ENCODE results near the gene CCL27.

Gene CCL27

GRCh38 chr9:34686231-34686630 is 23.8 kb upstream of the CCL27 start:
- H3K4me3 ChIP-seq (ENCODE audit: low read length): no peak overlapping the region
- no peak overlapping the region for H3K4me2 ChIP-seq (ENCODE audit: low read length)
- no peaks in the 10 kb centered on the region for H3K9me3 ChIP-seq (ENCODE audit: insufficient read depth, low read length)
- no peak overlapping the region for H2AFZ ChIP-seq (ENCODE audit: low read depth, low read length)
- no peak overlapping the region for H3K27ac ChIP-seq (ENCODE audit: low read length)
- H4K20me1 ChIP-seq (ENCODE audit: insufficient read depth, low read length): no peaks in the 10 kb centered on the region
- no peaks in the 10 kb centered on the region for H3K27me3 ChIP-seq (ENCODE audit: low read depth, low read length)
- no peaks in the 10 kb centered on the region for H3K36me3 ChIP-seq (replicated peaks; ENCODE audit: low read depth, low read length)
- H3K4me1 ChIP-seq (ENCODE audit: low read length): peaks cover 28% of the 10 kb centered on the region
- TF ChIP-seq EZH2phosphoT487 (IDR thresholded peaks at IDR 0.05; ENCODE audit: low read depth): no peak
- TF ChIP-seq, protein P1, sequence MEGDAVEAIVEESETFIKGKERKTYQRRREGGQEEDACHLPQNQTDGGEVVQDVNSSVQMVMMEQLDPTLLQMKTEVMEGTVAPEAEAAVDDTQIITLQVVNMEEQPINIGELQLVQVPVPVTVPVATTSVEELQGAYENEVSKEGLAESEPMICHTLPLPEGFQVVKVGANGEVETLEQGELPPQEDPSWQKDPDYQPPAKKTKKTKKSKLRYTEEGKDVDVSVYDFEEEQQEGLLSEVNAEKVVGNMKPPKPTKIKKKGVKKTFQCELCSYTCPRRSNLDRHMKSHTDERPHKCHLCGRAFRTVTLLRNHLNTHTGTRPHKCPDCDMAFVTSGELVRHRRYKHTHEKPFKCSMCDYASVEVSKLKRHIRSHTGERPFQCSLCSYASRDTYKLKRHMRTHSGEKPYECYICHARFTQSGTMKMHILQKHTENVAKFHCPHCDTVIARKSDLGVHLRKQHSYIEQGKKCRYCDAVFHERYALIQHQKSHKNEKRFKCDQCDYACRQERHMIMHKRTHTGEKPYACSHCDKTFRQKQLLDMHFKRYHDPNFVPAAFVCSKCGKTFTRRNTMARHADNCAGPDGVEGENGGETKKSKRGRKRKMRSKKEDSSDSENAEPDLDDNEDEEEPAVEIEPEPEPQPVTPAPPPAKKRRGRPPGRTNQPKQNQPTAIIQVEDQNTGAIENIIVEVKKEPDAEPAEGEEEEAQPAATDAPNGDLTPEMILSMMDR (IDR thresholded peaks at IDR 0.05; ENCODE audit: low read depth, low read length): no peak
- no peaks in the 10 kb centered on the region for H3K79me2 ChIP-seq (ENCODE audit: low read length)
- no peak overlapping the region for H3K9ac ChIP-seq (ENCODE audit: low read length)

DNA sequence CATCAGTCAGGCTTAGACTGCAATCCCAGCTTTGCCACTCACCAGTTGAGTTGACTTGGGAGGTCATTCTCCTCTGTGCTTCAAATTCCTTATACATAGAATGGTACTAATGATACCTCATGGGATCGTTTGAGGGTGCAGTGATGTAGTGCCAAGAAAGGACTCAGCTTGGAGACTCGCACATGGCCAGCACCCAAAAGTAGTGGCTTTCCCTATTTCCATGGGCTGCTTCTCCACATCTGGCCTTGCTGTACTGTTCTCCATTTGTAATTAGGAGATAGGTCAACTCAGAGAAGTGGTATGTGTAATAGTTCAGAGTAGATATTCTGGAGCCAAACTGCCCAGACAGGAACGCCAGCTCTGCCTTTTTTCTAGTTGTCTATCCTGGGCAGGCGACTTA is 23.1 kb upstream of the CCL27 start:
- no peaks in the 10 kb centered on the region for H3K27me3 ChIP-seq (ENCODE audit: low read depth, low read length)
- no peak for TF ChIP-seq EZH2phosphoT487 (IDR thresholded peaks at IDR 0.05; ENCODE audit: low read depth)
- TF ChIP-seq, protein P1 (IDR thresholded peaks at IDR 0.05; ENCODE audit: low read depth, low read length): no peak
- no peak overlapping the region for H2AFZ ChIP-seq (ENCODE audit: low read depth, low read length)
- H3K9me3 ChIP-seq (ENCODE audit: insufficient read depth, low read length): no peaks in the 10 kb centered on the region
- no peak overlapping the region for H3K27ac ChIP-seq (ENCODE audit: low read length)
- H3K36me3 ChIP-seq (replicated peaks; ENCODE audit: low read depth, low read length): no peaks in the 10 kb centered on the region
- H3K79me2 ChIP-seq (ENCODE audit: low read length): no peaks in the 10 kb centered on the region
- H3K9ac ChIP-seq (ENCODE audit: low read length): no peak overlapping the region
- no peaks in the 10 kb centered on the region for H4K20me1 ChIP-seq (ENCODE audit: insufficient read depth, low read length)
- no peak overlapping the region for H3K4me2 ChIP-seq (ENCODE audit: low read length)
- H3K4me1 ChIP-seq (ENCODE audit: low read length): peaks cover 26% of the 10 kb centered on the region
- H3K4me3 ChIP-seq (ENCODE audit: low read length): no peak overlapping the region

- Histone ChIP-seq H3K27ac (ENCODE audit: low read length) (no peak overlapping the region), H3K4me1 (ENCODE audit: low read length) (peaks cover 26% of the 10 kb centered on the region), H3K79me2 (ENCODE audit: low read length) (no peaks in the 10 kb centered on the region), H3K4me2 (ENCODE audit: low read length) (no peak overlapping the region), H3K4me3 (ENCODE audit: low read length) (no peak overlapping the region), H3K9ac (ENCODE audit: low read length) (no peak overlapping the region), H4K20me1 (ENCODE audit: insufficient read depth, low read length) (no peaks in the 10 kb centered on the region), H3K36me3 (replicated peaks; ENCODE audit: low read depth, low read length) (no peaks in the 10 kb centered on the region), H2AFZ (ENCODE audit: low read depth, low read length) (no peak overlapping the region), H3K27me3 (ENCODE audit: low read depth, low read length) (no peaks in the 10 kb centered on the region), H3K9me3 (ENCODE audit: insufficient read depth, low read length) (no peaks in the 10 kb centered on the region)
- TF ChIP-seq, protein P1 (IDR thresholded peaks at IDR 0.05; ENCODE audit: low read depth, low read length): no peak
- TF ChIP-seq EZH2phosphoT487 (IDR thresholded peaks at IDR 0.05; ENCODE audit: low read depth): no peak
Observed at GRCh38 chr9:34684816-34685215, 22.4 kb upstream of the CCL27 start.

DNA sequence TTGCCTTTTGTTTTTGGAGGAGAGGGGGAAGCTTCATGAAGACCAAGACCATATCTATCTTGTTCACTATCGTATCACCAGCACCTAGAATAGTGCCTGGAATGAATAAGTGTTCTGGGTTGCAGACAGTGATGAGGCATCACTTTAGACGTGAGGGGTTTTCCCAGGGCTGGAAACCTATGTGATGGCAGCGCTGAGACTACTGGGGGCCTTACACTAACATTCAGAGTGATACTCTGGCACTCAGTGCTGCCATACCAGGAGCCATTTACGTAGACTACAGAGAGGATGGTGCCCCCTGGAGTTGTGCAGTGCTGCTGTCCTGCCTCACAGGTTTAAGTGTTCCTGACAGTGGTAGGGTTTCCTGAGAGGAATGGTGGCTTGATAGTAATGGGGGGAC is 21.7 kb upstream of the CCL27 start:
- H2AFZ ChIP-seq (ENCODE audit: low read depth, low read length): no peak overlapping the region
- H3K9ac ChIP-seq (ENCODE audit: low read length): no peak overlapping the region
- H3K79me2 ChIP-seq (ENCODE audit: low read length): no peaks in the 10 kb centered on the region
- no peaks in the 10 kb centered on the region for H3K27me3 ChIP-seq (ENCODE audit: low read depth, low read length)
- no peak overlapping the region for H3K4me3 ChIP-seq (ENCODE audit: low read length)
- no peaks in the 10 kb centered on the region for H3K9me3 ChIP-seq (ENCODE audit: insufficient read depth, low read length)
- no peaks in the 10 kb centered on the region for H3K36me3 ChIP-seq (replicated peaks; ENCODE audit: low read depth, low read length)
- no peaks in the 10 kb centered on the region for H4K20me1 ChIP-seq (ENCODE audit: insufficient read depth, low read length)
- no peak overlapping the region for H3K27ac ChIP-seq (ENCODE audit: low read length)
- TF ChIP-seq, protein P1 (IDR thresholded peaks at IDR 0.05; ENCODE audit: low read depth, low read length): peak; percentile 36
- no peak for TF ChIP-seq EZH2phosphoT487 (IDR thresholded peaks at IDR 0.05; ENCODE audit: low read depth)
- peaks cover 26% of the 10 kb centered on the region for H3K4me1 ChIP-seq (ENCODE audit: low read length)
- peak overlapping the region; percentile 27; the same call in 1 of the 2 replicates for H3K4me2 ChIP-seq (ENCODE audit: low read length)

Measured in OCI-LY3 (cell line).